ENCODE results near the gene NUMBL.

NUMBL gene

DNA sequence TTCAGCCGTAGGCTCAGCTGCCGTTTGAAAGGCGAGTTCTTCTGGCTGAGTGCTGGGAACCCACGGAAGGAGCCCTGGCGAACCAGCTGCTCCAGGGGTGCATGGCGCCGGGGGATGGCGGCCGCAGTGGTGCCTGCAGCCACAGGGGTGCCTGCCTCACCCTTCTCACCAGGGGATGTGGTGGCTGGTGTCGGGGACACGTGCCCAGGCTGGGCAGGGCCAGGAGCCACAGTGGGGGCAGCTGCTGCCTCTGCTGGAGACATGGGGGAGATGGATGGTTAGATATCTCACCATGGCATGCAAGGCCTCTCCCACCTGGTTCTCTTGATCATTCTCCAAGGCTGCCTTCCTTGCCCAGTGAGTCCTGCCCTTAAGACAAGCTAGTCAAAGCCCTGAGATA lies 17.1 kb downstream of the NUMBL start:
- DNase-seq (ENCODE audit: low read depth), result no peak
- no peak overlapping the region for H3K4me3 ChIP-seq (ENCODE audit: low read depth, low read length)
- TF ChIP-seq CTCF (IDR thresholded peaks at IDR 0.05; ENCODE audit: low read depth, low read length, missing control alignments), result no peak

DNA sequence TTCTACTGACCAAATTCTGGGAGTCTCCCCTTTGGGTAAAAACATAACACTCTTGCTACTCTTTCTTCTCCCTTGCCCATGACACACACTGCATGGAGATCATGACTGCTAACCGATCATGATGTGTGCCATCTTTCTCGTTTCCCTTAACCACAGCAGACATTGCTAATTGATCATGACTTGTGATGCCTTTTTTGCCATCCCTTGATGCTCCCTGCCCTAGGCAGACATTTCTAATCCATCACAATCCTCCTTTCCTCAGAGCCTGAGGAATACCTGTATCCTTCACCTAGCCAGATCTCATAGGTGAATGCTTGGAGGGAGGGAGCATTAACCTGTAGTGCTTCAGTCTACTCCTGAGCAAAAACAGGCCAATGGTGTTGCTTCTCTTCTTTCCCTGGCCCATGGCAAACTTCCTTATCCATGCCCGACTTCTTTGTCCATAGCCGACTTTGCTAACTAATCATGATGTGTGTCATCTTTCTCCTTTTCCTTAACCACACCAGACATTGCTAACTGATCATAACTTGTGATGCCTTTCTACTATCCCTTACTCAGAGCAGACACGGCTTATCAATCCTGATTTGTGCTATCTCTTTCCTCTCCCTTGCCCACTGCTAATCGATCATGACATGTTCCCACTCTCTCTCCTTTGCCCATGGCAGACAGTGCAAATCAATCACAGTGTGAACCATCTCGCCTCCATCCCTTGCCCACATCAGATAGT lies 17.7 kb downstream of the NUMBL start:
- H3K4me3 ChIP-seq (ENCODE audit: low read depth, low read length), result no peak overlapping the region
- TF ChIP-seq CTCF (IDR thresholded peaks at IDR 0.05; ENCODE audit: low read depth, low read length, missing control alignments), result no peak

GRCh38 chr19:40672038-40672437 lies 18.4 kb downstream of the NUMBL start:
- no peak overlapping the region for H3K4me3 ChIP-seq (ENCODE audit: low read depth, low read length)
- no peak for TF ChIP-seq CTCF (IDR thresholded peaks at IDR 0.05; ENCODE audit: low read depth, low read length, missing control alignments)
- DNase-seq (ENCODE audit: low read depth), result no peak

More for the DNA sequence above, 17.7 kb downstream of the NUMBL start:
- no peak for DNase-seq (ENCODE audit: low read depth)

GRCh38 chr19:40671404-40671803 lies 19.0 kb downstream of the NUMBL start:
- TF ChIP-seq CTCF (IDR thresholded peaks at IDR 0.05; ENCODE audit: low read depth, low read length, missing control alignments), result no peak
- no peak for DNase-seq (ENCODE audit: low read depth)
- H3K4me3 ChIP-seq (ENCODE audit: low read depth, low read length), result no peak overlapping the region

- DNase-seq (ENCODE audit: low read depth), result no peak
- no peak overlapping the region for H3K4me3 ChIP-seq (ENCODE audit: low read depth, low read length)
- TF ChIP-seq CTCF (IDR thresholded peaks at IDR 0.05; ENCODE audit: low read depth, low read length, missing control alignments), result no peak
Observed at GRCh38 chr19:40668991-40669614, 21.3 kb downstream of the NUMBL start.

DNA sequence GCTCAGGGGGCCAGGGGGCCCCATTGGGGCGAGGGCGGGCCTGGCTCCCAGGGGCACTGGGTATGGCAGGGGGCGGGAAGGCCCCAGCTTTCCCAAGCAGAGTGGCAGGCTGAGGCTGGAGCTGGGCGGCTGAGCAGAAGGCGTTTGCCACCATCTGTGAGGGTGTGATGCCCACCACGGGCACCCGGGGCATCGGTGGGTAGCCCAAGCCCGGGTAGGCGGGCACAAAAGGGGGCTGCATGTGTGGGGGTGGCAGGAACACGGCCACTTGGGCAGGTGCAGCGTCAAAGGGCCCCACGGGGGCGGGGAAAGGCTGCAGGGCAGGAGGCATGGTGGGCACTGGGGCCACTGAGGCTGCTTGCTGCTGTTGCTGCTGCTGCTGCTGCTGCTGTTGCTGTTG lies 22.8 kb downstream of the NUMBL start:
- H3K4me3 ChIP-seq (ENCODE audit: low read depth, low read length), result no peak overlapping the region

More for the DNA sequence above, 22.8 kb downstream of the NUMBL start:
- no peak for DNase-seq (ENCODE audit: low read depth)
- no peak for TF ChIP-seq CTCF (IDR thresholded peaks at IDR 0.05; ENCODE audit: low read depth, low read length, missing control alignments)

Data from GM12864 (cell line).